HG03064 (cell line): ENCODE measurements around the gene RTKN.
"Not testable (repeated sequence)": the region's sequence is repeated elsewhere in the genome, so short reads cannot be mapped to it uniquely, and the experiment has no call there.

Experiments
- ATAC-seq: cut with Tn5 transposase; IDR thresholded peaks from one replicate; pipeline ENCODE4 v1.9.1; 2021; ENCODE audit warnings: low read depth; ENCODE audit not compliant: unreplicated experiment

The RTKN gene

DNA sequence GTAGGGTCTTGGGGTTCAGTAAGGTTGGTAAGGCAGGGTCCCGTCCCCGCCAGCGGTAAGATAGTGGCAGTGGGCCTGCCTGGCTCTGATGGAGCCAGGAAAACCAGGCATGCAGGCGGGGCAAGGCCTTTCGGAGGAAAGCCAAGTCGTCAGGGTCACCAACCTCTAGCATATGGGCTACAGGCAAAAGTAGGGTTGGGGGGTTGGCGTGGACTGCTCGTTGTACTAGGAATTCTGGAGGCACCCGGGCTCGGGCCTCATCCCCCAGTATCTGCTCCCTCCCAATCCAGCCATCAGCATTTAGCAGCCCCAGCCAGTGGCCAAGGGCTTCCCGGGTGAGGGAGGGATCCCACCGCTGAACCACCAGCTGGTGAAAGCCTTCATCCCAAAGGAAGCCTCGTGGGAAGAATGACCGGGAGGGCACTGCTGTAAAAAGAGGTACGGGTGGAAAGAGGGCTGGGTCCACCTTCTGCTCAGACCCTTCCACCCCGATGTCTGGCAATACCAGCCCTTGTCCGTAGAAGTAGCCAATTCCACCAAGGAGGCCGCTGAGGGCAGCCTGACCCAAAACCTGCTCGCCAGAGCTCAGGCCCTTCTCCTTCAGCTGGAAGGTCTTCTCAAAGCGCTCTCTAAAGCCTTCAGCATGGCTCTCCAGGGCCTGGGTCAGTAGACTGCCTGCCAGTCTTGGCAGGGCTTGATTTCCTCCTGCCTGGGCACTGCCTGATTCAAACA, 20.5 kb upstream of the RTKN start:
- no peak for ATAC-seq

DNA sequence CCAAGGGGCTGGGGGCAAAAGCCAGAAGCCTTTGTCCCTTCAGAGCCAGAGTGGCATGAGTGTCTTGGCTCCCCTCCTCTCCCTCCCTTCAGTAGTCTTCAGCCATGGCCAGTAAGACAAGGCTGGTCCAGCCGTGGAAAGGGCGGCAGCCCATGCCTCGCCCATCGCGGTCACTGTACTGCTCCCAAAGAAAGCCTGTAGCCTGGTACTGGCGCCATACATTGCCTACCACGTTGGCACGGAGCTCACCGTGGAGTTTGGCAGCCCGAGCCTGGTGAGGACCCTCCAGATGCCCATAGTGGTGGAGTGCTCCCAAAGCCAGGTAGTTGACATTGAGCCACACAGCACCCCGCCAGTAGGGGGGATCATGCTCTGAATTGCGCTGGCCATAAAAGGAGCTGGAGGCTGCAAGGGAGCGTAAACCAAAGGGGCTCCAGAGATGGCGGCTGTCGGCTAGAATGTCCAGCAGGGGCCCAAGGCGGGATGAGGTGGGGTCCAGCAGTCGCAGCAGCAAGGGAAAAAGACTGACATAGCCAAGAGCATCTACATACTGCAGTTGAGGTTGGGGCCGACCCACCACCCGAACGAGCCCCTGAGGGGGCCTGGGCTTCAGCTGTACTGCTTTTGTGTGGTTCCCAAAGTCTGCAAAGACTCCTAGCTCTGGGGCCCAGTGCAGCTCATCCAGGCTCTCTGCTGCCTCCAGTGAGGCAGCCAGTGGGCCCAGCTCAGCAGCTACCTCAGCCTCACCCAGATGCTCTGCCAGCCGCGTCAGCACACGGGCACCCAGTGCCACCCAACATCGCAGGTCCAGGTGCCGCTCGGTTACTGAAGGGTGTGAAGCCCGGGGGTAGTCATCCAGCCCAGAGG, 19.7 kb upstream of the RTKN start:
- no peak for ATAC-seq

DNA sequence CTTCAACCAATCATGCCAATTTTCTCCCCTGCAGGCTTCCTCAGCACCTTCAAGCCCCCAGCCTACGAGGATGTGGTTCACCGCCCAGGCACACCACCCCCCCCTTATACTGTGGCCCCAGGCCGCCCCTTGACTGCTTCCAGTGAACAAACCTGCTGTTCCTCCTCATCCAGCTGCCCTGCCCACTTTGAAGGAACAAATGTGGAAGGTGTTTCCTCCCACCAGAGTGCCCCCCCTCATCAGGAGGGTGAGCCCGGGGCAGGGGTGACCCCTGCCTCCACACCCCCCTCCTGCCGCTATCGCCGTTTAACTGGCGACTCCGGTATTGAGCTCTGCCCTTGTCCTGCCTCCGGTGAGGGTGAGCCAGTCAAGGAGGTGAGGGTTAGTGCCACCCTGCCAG, 18.4 kb upstream of the RTKN start:
- not testable (repeated sequence) for ATAC-seq

DNA sequence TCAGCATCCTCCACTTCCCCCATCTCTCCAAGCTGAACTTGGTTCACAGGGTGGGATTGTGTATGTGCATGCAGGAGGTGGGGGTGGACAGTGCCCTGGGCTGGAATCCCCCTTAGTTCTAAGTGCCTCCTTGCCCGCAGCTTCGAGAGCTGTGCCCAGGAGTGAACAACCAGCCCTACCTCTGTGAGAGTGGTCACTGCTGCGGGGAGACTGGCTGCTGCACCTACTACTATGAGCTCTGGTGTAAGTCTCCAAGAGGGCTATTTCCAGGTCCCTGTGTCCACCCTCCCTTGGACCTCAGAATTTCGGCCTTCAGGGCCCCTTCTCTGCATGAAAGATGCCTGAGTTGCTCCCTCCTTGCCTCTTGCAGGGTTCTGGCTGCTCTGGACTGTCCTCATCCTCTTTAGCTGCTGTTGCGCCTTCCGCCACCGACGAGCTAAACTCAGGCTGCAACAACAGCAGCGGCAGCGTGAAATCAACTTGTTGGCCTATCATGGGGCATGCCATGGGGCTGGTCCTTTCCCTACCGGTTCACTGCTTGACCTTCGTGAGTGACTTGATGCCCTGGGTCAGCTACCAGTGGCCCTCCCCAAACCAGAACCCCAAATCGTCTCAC, 17.9 kb upstream of the RTKN start:
- ATAC-seq: not testable (repeated sequence)

DNA sequence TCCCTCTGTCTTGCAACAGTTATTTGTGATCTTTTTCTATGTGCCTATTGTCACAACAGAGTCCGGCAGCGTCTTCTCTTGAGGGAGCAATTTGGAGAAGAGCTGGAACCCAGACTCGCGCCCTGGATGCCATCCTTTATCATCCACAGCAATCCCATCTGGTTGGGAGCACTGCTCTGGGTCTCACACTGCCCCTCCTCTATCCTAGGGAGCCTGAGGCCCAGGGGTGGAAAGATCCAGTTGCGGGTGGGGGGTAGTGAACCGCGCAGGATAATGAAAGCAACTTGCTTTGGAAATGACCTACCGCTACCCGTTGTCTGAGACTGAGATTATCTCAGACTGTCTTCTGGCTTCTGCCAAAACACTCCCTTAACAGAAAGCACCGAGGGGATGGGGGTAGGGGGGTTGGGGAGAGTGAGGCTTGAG, 17.2 kb upstream of the RTKN start:
- ATAC-seq: no peak

DNA sequence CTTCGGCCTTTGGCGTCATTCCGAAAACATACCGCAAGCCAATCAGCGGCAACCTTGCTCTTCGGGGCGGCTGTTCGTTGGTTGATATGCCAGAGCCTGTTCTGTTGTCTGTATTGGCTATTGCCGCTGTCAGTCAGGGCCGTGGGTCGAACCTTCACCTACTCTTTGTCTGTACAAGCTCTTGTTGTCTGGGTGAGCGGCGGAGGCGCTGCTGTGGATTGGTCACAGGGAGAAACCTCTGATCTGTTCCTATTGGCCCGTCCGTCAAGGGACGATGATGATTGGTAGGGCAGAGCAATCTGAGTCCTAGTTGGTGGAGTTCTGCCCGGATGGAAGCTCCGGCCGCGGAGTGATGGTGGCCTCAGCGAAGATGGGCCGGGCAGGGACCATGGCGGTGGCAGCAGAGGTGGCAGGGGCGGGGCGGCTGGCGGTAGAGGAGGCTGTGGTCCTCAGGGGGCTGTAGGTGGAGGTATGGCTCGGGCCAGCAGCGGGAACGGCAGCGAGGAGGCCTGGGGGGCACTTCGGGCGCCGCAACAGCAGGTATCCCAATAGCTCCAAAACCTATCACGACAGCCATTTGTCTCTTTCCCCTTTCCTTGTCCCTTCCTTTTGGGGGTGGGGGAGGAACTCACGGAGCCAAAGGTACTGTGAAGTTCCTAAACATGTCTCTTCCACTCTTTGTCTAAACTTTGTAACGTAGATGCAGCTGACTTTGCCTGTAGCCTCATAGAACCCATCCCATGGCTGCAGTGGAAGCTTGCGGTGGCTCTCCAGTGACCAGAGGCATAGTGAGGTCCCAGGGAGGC, 16.6 kb upstream of the RTKN start, which contains the start of gene WBP1:
Gene WBP1, plus strand, starts transcription at position 307 of the 806 bp plus-strand sequence. Its CDS starts 165 bp downstream, at position 472.
- peak; percentile 84 for ATAC-seq

DNA sequence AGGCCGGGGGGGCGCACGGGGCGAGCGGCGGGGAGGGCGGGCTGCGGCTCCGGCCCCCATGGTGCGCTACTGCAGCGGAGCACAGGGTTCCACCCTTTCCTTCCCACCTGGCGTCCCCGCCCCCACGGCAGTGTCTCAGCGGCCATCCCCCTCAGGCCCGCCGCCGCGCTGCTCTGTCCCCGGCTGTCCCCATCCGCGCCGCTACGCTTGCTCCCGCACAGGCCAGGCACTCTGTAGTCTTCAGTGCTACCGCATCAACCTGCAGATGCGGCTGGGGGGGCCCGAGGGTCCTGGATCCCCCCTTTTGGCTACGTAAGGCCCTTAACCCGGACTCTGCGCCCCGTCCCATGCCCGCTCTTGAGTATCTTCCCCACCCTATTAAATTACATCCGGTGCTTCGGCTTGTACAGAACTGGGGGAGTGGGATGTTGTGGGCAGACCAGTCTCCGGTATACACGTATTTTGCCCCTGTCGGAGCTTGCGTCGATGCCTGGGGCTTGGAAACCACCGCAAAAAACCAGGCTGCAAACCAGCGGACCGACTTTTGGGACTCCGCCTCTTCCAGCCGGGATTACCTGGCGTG, 15.9 kb upstream of the RTKN start:
- ATAC-seq: peak; percentile 26

DNA sequence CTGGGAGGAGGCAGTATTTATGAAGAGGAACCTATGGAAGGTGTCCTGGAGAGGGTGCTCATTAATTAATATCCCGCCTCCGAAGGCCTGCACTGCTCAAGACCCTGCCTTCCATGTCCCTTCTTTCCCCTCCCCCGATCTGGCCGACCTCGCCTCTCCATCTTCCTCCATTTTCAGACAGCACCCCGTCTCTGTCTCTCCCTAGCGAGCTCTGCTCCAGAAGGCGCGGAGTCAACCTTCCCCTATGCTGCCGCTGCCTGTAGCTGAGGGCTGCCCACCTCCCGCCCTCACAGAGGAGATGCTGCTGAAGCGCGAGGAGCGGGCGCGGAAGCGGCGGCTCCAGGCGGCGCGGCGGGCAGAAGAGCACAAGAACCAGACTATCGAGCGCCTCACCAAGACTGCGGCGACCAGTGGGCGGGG, 15.4 kb upstream of the RTKN start:
- ATAC-seq: no peak

DNA sequence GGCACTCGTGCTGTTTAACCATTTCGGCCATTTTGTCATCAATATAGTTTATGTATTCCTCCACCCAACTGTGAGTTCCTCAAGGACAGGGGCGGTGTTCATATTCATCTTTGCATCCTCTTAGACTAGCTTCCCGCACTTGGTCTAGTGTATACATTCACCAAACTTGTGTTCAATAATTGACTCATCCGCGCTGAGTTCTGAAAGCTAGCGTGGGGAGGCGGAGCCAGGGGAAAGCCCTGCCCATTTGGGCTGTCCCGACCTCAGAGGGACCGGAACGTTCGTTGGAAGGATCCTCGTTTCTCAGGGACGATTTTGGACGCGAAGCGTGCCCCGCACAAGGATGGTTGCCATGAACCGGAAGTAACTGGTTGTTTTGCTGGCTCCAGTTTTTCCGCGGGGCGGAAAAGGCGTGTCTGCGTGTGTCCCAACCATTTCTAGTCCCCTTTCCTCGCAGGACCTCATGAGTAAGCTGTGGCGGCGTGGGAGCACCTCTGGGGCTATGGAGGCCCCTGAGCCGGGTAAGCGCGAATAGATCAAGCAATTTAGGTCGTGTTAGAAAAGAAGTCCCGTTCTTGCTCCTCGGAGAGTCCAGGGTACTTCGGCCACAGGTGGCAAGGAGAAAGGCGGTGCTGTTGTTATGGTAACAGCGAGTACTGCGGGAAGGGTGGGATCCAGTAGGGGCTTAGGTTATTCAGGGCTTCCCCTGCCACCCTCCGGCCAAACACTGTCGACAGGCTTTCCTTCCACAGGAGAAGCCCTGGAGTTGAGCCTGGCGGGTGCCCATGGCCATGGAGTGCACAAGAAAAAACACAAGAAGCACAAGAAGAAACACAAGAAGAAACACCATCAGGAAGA, 13.1 kb upstream of the RTKN start, which contains the start of gene INO80B:
Gene INO80B, plus strand, starts transcription at position 434 of the 858 bp plus-strand sequence. Its CDS starts 30 bp downstream, at position 464.
- peak; percentile 39 for ATAC-seq

DNA sequence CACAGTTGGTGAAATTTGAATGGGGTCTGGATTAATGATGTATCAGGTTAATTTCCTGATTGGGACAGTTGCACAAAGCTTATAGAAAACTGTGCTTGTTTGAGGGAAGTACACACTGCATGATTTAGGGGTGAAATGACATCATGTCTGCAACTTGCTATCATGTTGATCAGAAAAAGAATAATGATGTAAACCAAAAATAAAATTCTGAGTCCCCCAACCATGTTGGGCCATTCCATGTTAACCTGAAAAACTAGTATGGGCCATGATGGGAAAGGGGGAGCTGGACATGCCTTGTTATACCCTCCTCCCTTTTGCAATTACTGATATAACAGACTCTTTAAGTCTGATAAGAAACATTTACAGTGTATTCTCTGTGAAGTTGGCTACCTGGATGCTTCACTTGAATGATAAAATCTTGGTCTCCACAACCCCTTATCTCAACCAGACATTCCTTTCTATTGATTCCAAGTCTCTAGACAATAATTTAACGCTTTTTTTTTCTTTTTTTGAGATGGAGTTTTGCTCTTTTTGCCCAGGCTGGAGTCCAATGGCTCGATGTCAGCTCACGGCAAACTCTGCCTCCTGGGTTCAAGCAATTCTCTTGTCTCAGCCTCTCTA, 8.9 kb upstream of the RTKN start:
- ATAC-seq: no peak

DNA sequence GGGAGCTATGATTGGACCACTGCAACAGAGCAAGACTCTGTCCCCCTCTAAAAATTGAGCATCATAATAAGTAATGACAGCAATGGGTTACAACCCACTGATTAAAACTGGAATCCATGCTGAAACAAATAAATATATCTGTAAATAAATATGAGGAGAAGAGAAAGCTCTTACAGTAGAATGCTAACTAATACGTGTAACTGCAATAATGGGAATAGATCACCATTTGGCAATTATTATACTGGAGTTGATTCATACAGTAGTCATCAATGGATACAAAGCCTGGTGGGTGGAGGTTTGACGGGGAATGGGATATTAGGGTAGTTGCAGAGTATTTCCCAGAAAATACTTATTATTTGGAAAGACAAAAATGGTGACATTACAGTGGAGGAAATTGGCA, 7.0 kb upstream of the RTKN start:
- no peak for ATAC-seq

DNA sequence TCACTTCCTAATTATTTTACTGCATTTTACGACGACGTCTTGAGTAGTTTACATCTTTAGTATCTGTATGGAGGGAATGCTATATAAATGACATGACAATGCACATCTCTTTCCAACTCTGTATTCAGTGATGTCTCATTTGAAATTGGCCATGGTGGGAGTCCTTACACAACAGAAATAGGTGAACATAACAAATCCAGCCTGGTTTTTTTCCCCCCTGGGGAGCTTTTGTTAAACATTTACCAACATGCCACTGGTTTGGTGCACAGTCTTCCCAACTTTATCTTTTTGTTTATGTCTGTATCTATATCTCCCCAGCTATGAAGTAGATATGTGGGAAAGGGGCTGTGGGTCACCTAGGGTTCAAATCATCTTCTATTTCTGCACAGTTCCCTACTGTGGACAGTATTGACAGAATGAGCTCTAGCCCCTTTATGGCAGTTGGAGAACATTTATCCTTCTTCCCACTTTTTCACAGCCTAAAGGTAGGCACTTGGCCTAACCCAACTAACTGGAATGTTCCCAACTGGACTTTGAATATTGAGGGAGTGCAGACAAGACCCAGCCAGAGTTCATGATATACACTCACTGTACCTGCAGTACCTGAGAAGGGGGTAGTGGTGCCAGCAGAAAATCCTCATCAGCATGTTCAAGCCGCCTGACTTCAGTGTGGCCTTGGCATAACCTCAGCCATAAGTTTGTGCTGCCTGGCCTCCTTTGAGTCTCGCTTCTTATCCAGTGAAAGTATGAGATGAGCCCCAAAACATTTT, 5.7 kb upstream of the RTKN start:
- ATAC-seq: no peak

DNA sequence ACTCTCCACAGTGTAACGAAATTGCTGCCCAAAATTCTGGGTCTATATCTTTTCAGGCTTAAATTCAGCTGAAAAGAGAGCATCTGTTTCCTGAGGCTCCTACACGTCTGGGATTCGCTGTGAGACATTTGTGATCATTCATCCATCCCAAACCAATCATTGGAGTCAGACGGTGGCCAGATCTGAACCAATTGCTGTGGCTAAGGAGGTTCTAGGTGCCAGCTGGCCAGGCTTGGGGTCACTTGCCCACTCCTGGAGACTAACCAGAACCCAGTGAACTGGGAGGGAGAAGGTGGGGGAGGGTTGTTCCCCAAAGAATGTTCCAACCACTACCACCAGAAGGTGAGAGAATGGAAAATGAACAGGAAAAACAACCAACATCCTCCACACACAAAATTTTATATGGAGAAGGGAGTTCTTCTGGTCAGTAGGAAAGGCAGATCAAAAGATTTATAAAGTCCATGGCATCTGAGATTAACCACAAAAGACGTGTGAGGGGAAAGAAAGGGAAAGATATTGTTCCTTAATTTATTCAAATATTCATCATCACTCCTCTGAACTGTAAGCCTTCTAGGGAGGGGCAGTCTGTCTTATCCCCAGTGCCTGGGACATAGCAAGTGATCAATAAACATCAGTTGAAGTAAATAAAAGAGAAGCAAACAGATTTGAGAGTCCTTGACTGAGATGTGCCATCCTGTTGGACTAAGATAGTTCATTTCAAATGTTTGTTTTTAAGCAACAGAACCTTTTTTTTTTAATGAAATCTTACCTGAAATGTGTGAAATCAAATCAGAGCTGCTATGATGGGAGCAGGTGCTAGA, 3.0 kb upstream of the RTKN start:
- ATAC-seq: no peak

DNA sequence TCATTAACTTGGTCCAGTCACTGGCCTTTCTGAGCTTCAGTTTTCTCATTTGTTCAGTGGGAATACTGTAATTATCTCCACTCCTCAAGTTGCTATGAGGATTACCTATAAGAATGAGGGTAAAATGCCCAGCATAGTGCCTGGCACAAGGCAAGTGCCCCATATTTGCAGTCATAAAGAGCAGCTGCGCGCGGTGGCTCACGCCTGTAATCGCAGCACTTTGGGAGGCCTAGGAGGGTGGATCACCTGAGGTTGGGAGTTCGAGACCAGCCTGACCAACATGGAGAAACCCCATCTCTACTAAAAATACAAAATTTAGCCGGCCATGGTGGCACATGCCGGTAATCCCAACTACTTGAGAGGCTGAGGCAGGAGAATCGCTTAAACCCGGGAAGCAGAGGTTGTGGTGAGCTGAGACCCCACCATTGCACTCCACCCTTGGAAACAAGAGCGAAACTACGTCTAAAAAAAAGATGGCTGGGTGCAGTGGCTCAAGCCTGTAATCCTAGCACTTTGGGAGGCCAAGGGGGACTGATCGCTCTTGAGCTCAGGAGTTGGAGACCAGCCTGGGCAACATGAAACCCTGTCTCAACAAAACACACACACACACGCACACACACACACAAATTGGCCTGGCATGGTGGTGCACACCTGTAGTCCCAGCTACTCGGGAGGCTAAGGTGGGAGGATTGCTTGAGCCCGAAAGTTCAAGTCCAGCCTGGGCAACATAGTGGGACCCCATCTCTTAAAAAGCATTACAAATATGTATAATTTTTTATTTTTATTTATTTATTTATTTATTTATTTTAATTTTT, 953 bp upstream of the RTKN start:
- ATAC-seq: not testable (repeated sequence)

DNA sequence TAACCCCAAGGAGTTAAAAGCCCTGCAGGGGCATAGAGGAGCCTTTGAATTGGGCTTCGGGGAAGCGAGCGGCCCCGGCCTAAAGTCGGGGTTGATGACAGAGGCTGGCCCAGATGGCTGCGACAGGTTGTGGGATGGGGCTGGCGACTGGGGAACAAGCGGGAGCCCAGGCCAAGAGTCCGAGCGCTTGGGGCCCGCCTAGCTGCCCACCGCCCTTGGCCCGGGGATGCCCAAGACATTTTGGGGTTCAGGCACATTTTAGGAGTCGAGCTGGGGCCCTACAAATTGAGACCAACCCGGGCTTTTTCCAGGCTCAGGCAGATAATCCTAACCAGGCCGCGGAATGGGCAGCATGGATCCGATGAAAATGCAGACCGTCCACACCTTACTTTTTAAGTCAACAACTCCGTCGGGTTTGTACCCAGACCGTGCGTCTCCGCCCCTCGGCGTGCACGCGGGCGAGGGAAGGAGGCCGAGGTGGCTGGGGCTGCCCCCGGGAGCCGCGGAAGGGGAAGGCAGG, 507 bp downstream of the RTKN start:
- ATAC-seq: no peak
